Measurements from ENCODE around the gene CASZ1. TPM values are rescaled to one million over a fixed set of nuclear protein-coding genes. Genes with fewer than 3 reads are reported as not detected.

Gene CASZ1
- total RNA-seq, 1 donor from 2014 or later, result 3.4 TPM

GRCh38 chr1:10704368-10704882, 92.0 kb downstream of the CASZ1 start:
- H3K4me3 Mint-ChIP-seq, result peak overlapping the region; percentile 76
- Histone ChIP-seq H3K4me1 (peaks cover 68% of the 10 kb centered on the region), H3K27me3 (peaks cover 17% of the 10 kb centered on the region), H3F3A (ENCODE audit: low read depth) (peaks cover 44% of the 10 kb centered on the region), H3K9me3 (ENCODE audit: low read depth) (no peaks in the 10 kb centered on the region), H4K20me1 (ENCODE audit: low read depth) (peaks cover 28% of the 10 kb centered on the region), H3K27ac (peak overlapping the region; percentile 11), H3K4me3 (peak overlapping the region; percentile 13), H3K4me2 (peak overlapping the region; percentile 66), H3K79me2 (ENCODE audit: low read depth) (no peaks in the 10 kb centered on the region), H2AFZ (replicated peaks) (no peak overlapping the region), H3K9ac (no peak overlapping the region), H3K36me3 (no peaks in the 10 kb centered on the region)
- H3K27ac Mint-ChIP-seq, result peak overlapping the region; percentile 98
- peaks cover 33% of the 10 kb centered on the region for H3K27me3 Mint-ChIP-seq (ENCODE audit: insufficient read depth, low read depth)
- peaks cover 2% of the 10 kb centered on the region for H3K36me3 Mint-ChIP-seq
- DNase-seq (ENCODE audit: low spot score), result peak; percentile 93
- TF ChIP-seq CTCF (IDR thresholded peaks at IDR 0.05), result no peak
- TF ChIP-seq EZH2 (IDR thresholded peaks at IDR 0.05), result no peak
- TF ChIP-seq EZH2phosphoT487 (IDR thresholded peaks at IDR 0.05), result no peak
- no peaks in the 10 kb centered on the region for H3K9me3 Mint-ChIP-seq
- peaks cover 91% of the 10 kb centered on the region for H3K4me1 Mint-ChIP-seq

- H3K4me3 Mint-ChIP-seq, result peak overlapping the region; percentile 76
- peaks cover 84% of the 10 kb centered on the region for H3K4me1 Mint-ChIP-seq
- Histone ChIP-seq H3K4me2 (peak overlapping the region; percentile 66), H4K20me1 (ENCODE audit: low read depth) (peaks cover 28% of the 10 kb centered on the region), H3K79me2 (ENCODE audit: low read depth) (no peaks in the 10 kb centered on the region), H3K9ac (no peak overlapping the region), H3K36me3 (no peaks in the 10 kb centered on the region), H3F3A (ENCODE audit: low read depth) (peaks cover 44% of the 10 kb centered on the region), H2AFZ (replicated peaks) (no peak overlapping the region), H3K4me3 (no peak overlapping the region), H3K27ac (no peak overlapping the region), H3K4me1 (peaks cover 61% of the 10 kb centered on the region), H3K27me3 (peaks cover 17% of the 10 kb centered on the region), H3K9me3 (ENCODE audit: low read depth) (no peaks in the 10 kb centered on the region)
- H3K9me3 Mint-ChIP-seq, result no peaks in the 10 kb centered on the region
- TF ChIP-seq CTCF (IDR thresholded peaks at IDR 0.05) (no peak), EZH2phosphoT487 (IDR thresholded peaks at IDR 0.05) (no peak), EZH2 (IDR thresholded peaks at IDR 0.05) (no peak)
- H3K36me3 Mint-ChIP-seq, result peaks cover 2% of the 10 kb centered on the region
- H3K27ac Mint-ChIP-seq, result peak overlapping the region; percentile 98
- DNase-seq (ENCODE audit: low spot score), result no peak
- peaks cover 31% of the 10 kb centered on the region for H3K27me3 Mint-ChIP-seq (ENCODE audit: insufficient read depth, low read depth)
These were observed 92.7 kb downstream of the CASZ1 start for GRCh38 chr1:10703702-10704101.

GRCh38 chr1:10701145-10701544, 95.3 kb downstream of the CASZ1 start:
- Mint-ChIP-seq H3K9me3 (no peaks in the 10 kb centered on the region), H3K4me1 (peaks cover 83% of the 10 kb centered on the region), H3K36me3 (peaks cover 4% of the 10 kb centered on the region), H3K27ac (peak overlapping the region; percentile 25), H3K27me3 (ENCODE audit: insufficient read depth, low read depth) (peaks cover 27% of the 10 kb centered on the region), H3K4me3 (no peak overlapping the region)
- H3K27ac ChIP-seq, result no peak overlapping the region
- TF ChIP-seq EZH2phosphoT487 (IDR thresholded peaks at IDR 0.05) (no peak), EZH2 (IDR thresholded peaks at IDR 0.05) (no peak), CTCF (IDR thresholded peaks at IDR 0.05) (no peak)
- no peak overlapping the region for H3K4me2 ChIP-seq
- no peak overlapping the region for H3K9ac ChIP-seq
- H3K9me3 ChIP-seq (ENCODE audit: low read depth), result no peaks in the 10 kb centered on the region
- H3K4me3 ChIP-seq, result no peak overlapping the region
- no peaks in the 10 kb centered on the region for H3K36me3 ChIP-seq
- H3F3A ChIP-seq (ENCODE audit: low read depth), result peaks cover 27% of the 10 kb centered on the region
- H3K27me3 ChIP-seq, result peaks cover 17% of the 10 kb centered on the region
- H2AFZ ChIP-seq (replicated peaks), result no peak overlapping the region
- peaks cover 17% of the 10 kb centered on the region for H4K20me1 ChIP-seq (ENCODE audit: low read depth)
- peaks cover 36% of the 10 kb centered on the region for H3K4me1 ChIP-seq
- DNase-seq (ENCODE audit: low spot score), result no peak
- H3K79me2 ChIP-seq (ENCODE audit: low read depth), result no peaks in the 10 kb centered on the region

Measured in neural progenitor cell (in vitro differentiated cells).